Panc1 (cell line): ENCODE measurements around the gene IL3RA. TPM values are rescaled to one million over a fixed set of nuclear protein-coding genes. Genes with fewer than 3 reads are reported as not detected.
"Not testable (repeated sequence)": the region's sequence is repeated elsewhere in the genome, so short reads cannot be mapped to it uniquely, and the experiment has no call there.

Experiments
- ATAC-seq: fragments of 200-7000 bp; cut with Tn5 transposase; 2 replicates; pipeline ENCODE4 v1.9.1; 2020; ENCODE audit warnings: mild to moderate bottlenecking, moderate library complexity
- BruUV-seq: library from RNA; stranded (reverse); fragments of 400-500 nt; replicated peaks from 2 replicates; lab custom pipeline; 2021; lab: Mats Ljungman, UMichigan
- CTCF ChIA-PET: fragments of 300-600 bp; sonication (Branson Sonifier 250); formaldehyde crosslinking; loops from one replicate; lab custom pipeline; 2022; ENCODE audit warnings: antibody characterized with exemption; lab: Charles Lee
- POLR2A ChIA-PET: fragments of 300-600 bp; sonication (Branson Sonifier 250); formaldehyde crosslinking; loops from one replicate; lab custom pipeline; 2022; ENCODE audit warnings: antibody characterized with exemption; lab: Charles Lee
- DNase-seq: peaks from one replicate; pipeline ENCODE4 v3.0.0-alpha.2; 2010; ENCODE audit warnings: low read depth, low spot score
- H3K27ac ChIP-seq: 2 replicates; pipeline ENCODE4 v1.5.1; 2011; ENCODE audit warnings: mild to moderate bottlenecking, low read length, inconsistent platforms
- H3K27me3 ChIP-seq: fragments of 200-500 bp; sonication (Bioruptor generic); 2 replicates; pipeline ENCODE4 v1.6.0; 2014; ENCODE audit warnings: low read length, inconsistent platforms; ENCODE audit not compliant: control insufficient read depth, insufficient read depth
- H3K36me3 ChIP-seq: fragments of 200-500 bp; sonication (Bioruptor generic); 2 replicates; pipeline ENCODE4 v1.5.1; 2014; ENCODE audit warnings: inconsistent platforms, mild to moderate bottlenecking, low read length, moderate library complexity; ENCODE audit not compliant: control insufficient read depth, insufficient read depth
- H3K4me1 ChIP-seq: 2 replicates; pipeline ENCODE4 v1.5.1; 2011; ENCODE audit warnings: inconsistent platforms, mild to moderate bottlenecking, low read length, moderate library complexity; ENCODE audit not compliant: control insufficient read depth, insufficient read depth
- H3K4me3 ChIP-seq, 2 experiments: 2 replicates each; pipeline ENCODE4 v1.5.1; 2011 to 2012; ENCODE audit warnings: low read depth in 2 of 2, low read length in 2 of 2, mild to moderate bottlenecking in 2 of 2, inconsistent platforms in 1 of 2, moderate library complexity in 1 of 2
- H3K9me3 ChIP-seq: fragments of 200-500 bp; sonication (Bioruptor generic); 2 replicates; pipeline ENCODE4 v1.5.1; 2014; ENCODE audit warnings: low read depth, mild to moderate bottlenecking, inconsistent platforms, low read length, moderate library complexity; ENCODE audit not compliant: control insufficient read depth, insufficient read depth
- POLR2AphosphoS5 ChIP-seq: IDR thresholded peaks from 2 replicates; pipeline ENCODE4 v1.6.1; 2012; ENCODE audit warnings: mild to moderate bottlenecking, low read depth, low read length, moderate library complexity
- SIN3A ChIP-seq: IDR thresholded peaks from 2 replicates; pipeline ENCODE4 v1.6.1; 2012; ENCODE audit warnings: low read depth, mild to moderate bottlenecking, low read length, moderate library complexity, borderline replicate concordance; ENCODE audit not compliant: insufficient read depth
- TCF7L2 ChIP-seq: IDR thresholded peaks from 2 replicates; pipeline ENCODE4 v1.6.1; 2011; ENCODE audit warnings: mild to moderate bottlenecking, low read depth, low read length, inconsistent platforms
- in situ Hi-C: cut with HindIII; loops from 2 replicates; pipeline ENCODE4 v1.10.0; 2016; ENCODE audit warnings: low sequenced_read_pairs, low pct_unique_long_range_greater_than_20kb
- intact Hi-C: fragments of 100-400 bp; cut with micrococcal nuclease; formaldehyde crosslinking; loops from one replicate; pipeline ENCODE4 v1.10.0; 2022; ENCODE audit not compliant: unreplicated experiment
- total RNA-seq: library from RNA; stranded (reverse); gene quantifications from one replicate; pipeline ENCODE4 v1.2.1, GENCODE V29; 2021; ENCODE audit not compliant: unreplicated experiment
- TF ChIP-seq, protein P1 (sequence below): fragments of 450-650 bp; IDR thresholded peaks from 2 replicates; pipeline ENCODE4 v1.5.1; 2017; ENCODE audit warnings: mild to moderate bottlenecking
- TF ChIP-seq, protein P2 (sequence below), 2 experiments: IDR thresholded peaks; 2 replicates each; pipeline ENCODE4 v1.6.1; 2011 to 2012; ENCODE audit warnings: low read depth in 2 of 2, control low read depth in 1 of 2, low read length in 1 of 2, mild to moderate bottlenecking in 1 of 2, moderate library complexity in 1 of 2; ENCODE audit not compliant: insufficient read depth in 1 of 2

Gene IL3RA
- total RNA-seq, 1 experiment from 2014 or later = 0.28 TPM

DNA sequence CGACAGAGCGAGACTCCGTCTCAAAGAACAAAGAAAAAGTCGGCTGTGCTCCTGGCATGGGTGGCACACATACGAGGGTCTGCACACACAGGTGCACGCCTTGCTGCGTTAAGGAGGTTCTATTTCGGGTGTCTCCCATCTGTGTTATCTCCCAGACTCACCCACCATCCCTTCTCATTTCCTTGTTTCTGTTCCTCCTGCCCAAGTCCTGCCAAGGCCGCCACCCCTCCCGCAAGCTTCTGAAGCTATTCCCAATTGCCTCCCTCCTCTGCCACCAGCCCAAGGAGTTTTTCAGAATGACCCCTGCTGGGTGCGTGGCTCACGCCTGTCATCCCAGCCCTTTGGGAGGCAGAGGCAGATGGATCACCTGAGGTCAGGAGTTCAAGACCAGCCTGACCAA, 6.0 kb upstream of the IL3RA start:
- Histone ChIP-seq H3K4me3 (no peak overlapping the region), H3K27ac (no peak overlapping the region), H3K4me1 (no peaks in the 10 kb centered on the region), H3K36me3 (no peaks in the 10 kb centered on the region), H3K27me3 (no peaks in the 10 kb centered on the region), H3K9me3 (no peaks in the 10 kb centered on the region)
- no TSS peak for BruUV-seq
- intact Hi-C loops (no loop called here), in situ Hi-C loops (no loop called here)
- DNase-seq (no peak), ATAC-seq (no peak)
- TF ChIP-seq, protein P1, sequence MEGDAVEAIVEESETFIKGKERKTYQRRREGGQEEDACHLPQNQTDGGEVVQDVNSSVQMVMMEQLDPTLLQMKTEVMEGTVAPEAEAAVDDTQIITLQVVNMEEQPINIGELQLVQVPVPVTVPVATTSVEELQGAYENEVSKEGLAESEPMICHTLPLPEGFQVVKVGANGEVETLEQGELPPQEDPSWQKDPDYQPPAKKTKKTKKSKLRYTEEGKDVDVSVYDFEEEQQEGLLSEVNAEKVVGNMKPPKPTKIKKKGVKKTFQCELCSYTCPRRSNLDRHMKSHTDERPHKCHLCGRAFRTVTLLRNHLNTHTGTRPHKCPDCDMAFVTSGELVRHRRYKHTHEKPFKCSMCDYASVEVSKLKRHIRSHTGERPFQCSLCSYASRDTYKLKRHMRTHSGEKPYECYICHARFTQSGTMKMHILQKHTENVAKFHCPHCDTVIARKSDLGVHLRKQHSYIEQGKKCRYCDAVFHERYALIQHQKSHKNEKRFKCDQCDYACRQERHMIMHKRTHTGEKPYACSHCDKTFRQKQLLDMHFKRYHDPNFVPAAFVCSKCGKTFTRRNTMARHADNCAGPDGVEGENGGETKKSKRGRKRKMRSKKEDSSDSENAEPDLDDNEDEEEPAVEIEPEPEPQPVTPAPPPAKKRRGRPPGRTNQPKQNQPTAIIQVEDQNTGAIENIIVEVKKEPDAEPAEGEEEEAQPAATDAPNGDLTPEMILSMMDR = no peak
- CTCF ChIA-PET = no interaction called here
- POLR2A ChIA-PET = no interaction called here

DNA sequence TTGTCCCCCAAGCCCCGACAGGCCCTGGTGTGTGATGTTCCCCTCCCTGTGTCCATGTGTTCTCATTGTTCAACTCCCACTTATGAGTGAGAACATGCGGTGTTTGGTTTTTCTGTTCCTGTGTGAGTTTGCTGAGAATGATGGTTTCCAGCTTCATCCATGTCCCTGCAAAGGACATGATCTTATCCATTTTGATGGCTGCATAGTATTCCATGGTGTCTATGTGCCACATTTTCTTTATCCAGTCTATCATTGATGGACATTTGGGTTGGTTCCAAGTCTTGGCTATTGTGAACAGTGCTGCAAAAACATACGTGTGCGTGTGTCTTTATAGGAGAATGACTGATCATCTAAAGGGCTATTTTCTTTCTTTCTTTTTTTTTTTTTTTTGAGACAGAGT, 4.2 kb upstream of the IL3RA start:
- BruUV-seq, intact Hi-C loops, DNase-seq, H3K4me3 ChIP-seq, H3K27me3 ChIP-seq, H3K9me3 ChIP-seq, H3K27ac ChIP-seq, ATAC-seq, in situ Hi-C loops, POLR2A ChIA-PET, H3K36me3 ChIP-seq, CTCF ChIA-PET, H3K4me1 ChIP-seq: not testable (repeated sequence)

DNA sequence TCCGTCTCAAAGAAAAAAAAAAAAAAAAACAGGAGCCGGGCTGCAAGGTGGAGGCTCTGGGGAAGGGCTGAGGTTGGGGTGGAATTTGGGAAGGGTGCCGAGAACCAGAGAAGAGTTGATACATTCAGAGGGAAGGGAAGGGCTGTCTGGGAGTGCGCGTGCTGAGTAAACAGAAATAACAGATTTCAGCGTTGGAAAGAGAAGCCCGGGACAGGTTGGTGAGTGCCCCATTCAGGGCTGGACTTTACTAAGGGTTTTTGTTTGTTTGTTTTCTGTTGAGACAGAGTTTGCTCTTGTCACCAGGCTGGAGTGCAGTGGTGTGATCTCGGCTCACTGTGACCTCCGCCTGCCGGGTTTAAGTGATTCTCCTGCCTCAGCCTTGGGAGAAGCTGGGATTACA, 1.7 kb upstream of the IL3RA start:
- Histone ChIP-seq H3K4me1 (no peaks in the 10 kb centered on the region), H3K9me3 (no peaks in the 10 kb centered on the region), H3K4me3 (no peak overlapping the region), H3K36me3 (no peaks in the 10 kb centered on the region), H3K27ac (no peak overlapping the region), H3K27me3 (no peaks in the 10 kb centered on the region)
- in situ Hi-C loops = no loop called here
- TF ChIP-seq TCF7L2 (no peak), SIN3A (no peak), POLR2AphosphoS5 (no peak)
- TF ChIP-seq, protein P2, sequence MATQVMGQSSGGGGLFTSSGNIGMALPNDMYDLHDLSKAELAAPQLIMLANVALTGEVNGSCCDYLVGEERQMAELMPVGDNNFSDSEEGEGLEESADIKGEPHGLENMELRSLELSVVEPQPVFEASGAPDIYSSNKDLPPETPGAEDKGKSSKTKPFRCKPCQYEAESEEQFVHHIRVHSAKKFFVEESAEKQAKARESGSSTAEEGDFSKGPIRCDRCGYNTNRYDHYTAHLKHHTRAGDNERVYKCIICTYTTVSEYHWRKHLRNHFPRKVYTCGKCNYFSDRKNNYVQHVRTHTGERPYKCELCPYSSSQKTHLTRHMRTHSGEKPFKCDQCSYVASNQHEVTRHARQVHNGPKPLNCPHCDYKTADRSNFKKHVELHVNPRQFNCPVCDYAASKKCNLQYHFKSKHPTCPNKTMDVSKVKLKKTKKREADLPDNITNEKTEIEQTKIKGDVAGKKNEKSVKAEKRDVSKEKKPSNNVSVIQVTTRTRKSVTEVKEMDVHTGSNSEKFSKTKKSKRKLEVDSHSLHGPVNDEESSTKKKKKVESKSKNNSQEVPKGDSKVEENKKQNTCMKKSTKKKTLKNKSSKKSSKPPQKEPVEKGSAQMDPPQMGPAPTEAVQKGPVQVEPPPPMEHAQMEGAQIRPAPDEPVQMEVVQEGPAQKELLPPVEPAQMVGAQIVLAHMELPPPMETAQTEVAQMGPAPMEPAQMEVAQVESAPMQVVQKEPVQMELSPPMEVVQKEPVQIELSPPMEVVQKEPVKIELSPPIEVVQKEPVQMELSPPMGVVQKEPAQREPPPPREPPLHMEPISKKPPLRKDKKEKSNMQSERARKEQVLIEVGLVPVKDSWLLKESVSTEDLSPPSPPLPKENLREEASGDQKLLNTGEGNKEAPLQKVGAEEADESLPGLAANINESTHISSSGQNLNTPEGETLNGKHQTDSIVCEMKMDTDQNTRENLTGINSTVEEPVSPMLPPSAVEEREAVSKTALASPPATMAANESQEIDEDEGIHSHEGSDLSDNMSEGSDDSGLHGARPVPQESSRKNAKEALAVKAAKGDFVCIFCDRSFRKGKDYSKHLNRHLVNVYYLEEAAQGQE (IDR thresholded peaks at IDR 0.05; ENCODE audit: insufficient read depth in 1 of 2, low read depth in 2 of 2, low read length in 1 of 2) = no peak
- TF ChIP-seq, protein P1 = no peak
- CTCF ChIA-PET = no interaction called here
- no TSS peak for BruUV-seq
- POLR2A ChIA-PET = no interaction called here
- DNase-seq (no peak), ATAC-seq (0 out of 2 replicates have a peak, but pooled peaks have one; percentile 38)
- intact Hi-C loops = no loop called here
